ENCODE data around the gene EID3. TPM values are rescaled to one million over a fixed set of nuclear protein-coding genes. Genes with fewer than 3 reads are reported as not detected.
A peak's percentile ranks its signal among the peaks of the same experiment; 100 is the strongest.

The EID3 gene
- polyA plus RNA-seq, 2 of the 4 experiments (the other 2 are of a cell fraction), result 6.8 to 12.2 TPM

DNA sequence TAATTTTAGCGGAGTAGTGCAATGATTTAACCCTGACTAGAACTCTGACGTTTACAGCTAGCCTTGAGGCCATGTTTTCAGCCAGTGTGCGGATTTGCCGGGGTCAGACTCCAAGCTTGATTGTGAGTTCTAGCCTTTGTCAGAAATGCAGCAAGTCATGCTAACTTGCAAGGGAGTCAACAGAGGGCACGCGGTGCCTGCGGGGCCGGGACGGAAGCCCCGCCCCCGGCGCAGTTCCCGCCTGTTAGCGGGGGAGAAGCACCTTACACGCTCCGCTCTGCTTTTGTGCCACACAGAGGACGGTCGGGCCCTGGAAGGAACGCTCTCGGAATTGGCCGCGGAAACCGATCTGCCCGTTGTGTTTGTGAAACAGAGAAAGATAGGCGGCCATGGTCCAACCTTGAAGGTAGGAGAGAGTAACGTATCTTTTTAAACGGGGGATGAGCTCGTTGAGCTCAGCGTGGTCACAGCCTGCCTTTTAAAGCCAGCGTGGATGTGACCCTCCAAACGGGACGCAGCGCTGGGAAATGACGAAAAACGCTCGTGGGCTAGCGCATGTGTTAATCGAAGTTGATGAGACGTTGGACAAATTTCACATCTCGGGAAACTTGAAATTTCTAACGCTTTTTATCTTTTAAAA is 14.8 kb upstream of the EID3 start:
- POLR2A ChIA-PET, result interaction anchor here (0.6 to 8.6 kb wide), 12 partner anchors 9 to 151 kb away, joined by 3 to 190 read pairs (median 8); partner anchors contain the start of genes EID3, NFYB and TXNRD1
- Histone ChIP-seq H3K4me3 (peak overlapping the region; percentile 68), H3K9me3 (no peaks in the 10 kb centered on the region), H3K4me1 (peaks cover 48% of the 10 kb centered on the region), H3K27ac (peak overlapping the region; percentile 94 to 98), H3K4me2 (peak overlapping the region; percentile 97)
- TF ChIP-seq, protein P1, sequence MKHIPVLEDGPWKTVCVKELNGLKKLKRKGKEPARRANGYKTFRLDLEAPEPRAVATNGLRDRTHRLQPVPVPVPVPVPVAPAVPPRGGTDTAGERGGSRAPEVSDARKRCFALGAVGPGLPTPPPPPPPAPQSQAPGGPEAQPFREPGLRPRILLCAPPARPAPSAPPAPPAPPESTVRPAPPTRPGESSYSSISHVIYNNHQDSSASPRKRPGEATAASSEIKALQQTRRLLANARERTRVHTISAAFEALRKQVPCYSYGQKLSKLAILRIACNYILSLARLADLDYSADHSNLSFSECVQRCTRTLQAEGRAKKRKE (CRISPR knock-in tag; IDR thresholded peaks at IDR 0.05; ENCODE audit: low read depth), result no peak
- TF ChIP-seq MAFK (IDR thresholded peaks at IDR 0.05; ENCODE audit: partially characterized antibody) (peak; percentile 92), RAD21 (conservative IDR thresholded peaks at IDR 0.05 in 1 of 2, IDR thresholded peaks at IDR 0.05 in 1 of 2) (peak in 1 of 2 experiments; percentile 22; a peak in 1 of 5 replicates), SMC3 (IDR thresholded peaks at IDR 0.05) (peak; percentile 17; the same call in 1 of the 3 replicates), HEYL (CRISPR knock-in tag; IDR thresholded peaks at IDR 0.05) (no peak; the same call in 1 of the 2 replicates), POLR2A (IDR thresholded peaks at IDR 0.05; ENCODE audit: low read length) (peak; percentile 89), POLR2AphosphoS2 (conservative IDR thresholded peaks at IDR 0.05; ENCODE audit: low read length) (peak; percentile 96), TFCP2L1 (CRISPR knock-in tag; IDR thresholded peaks at IDR 0.05) (peak; percentile 61), TP53 (CRISPR knock-in tag; IDR thresholded peaks at IDR 0.05) (peak; percentile 59), GATA3 (IDR thresholded peaks at IDR 0.05; ENCODE audit: borderline replicate concordance) (peak; percentile 69), NFE2L2 (conservative IDR thresholded peaks at IDR 0.05; ENCODE audit: low read length) (peak; percentile 88), JUN (IDR thresholded peaks at IDR 0.05) (peak; percentile 68 to 82; a peak in 3 of 5 replicates), FOSB (CRISPR knock-in tag; IDR thresholded peaks at IDR 0.05) (no peak; the same call in 1 of the 2 replicates), PHF8 (IDR thresholded peaks at IDR 0.05; ENCODE audit: borderline replicate concordance, low read depth) (peak; percentile 23; the same call in 1 of the 2 replicates), FOSL2 (IDR thresholded peaks at IDR 0.05) (no peak), FOSL2 (CRISPR knock-in tag; IDR thresholded peaks at IDR 0.05) (peak; percentile 27; the same call in 1 of the 2 replicates), MYC (IDR thresholded peaks at IDR 0.05; ENCODE audit: borderline replicate concordance, low read length) (peak; percentile 85; the same call in 1 of the 2 replicates)
- TF ChIP-seq, protein P2, sequence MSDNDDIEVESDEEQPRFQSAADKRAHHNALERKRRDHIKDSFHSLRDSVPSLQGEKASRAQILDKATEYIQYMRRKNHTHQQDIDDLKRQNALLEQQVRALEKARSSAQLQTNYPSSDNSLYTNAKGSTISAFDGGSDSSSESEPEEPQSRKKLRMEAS (IDR thresholded peaks at IDR 0.05), result peak; percentile 98
- TF ChIP-seq, protein P3, sequence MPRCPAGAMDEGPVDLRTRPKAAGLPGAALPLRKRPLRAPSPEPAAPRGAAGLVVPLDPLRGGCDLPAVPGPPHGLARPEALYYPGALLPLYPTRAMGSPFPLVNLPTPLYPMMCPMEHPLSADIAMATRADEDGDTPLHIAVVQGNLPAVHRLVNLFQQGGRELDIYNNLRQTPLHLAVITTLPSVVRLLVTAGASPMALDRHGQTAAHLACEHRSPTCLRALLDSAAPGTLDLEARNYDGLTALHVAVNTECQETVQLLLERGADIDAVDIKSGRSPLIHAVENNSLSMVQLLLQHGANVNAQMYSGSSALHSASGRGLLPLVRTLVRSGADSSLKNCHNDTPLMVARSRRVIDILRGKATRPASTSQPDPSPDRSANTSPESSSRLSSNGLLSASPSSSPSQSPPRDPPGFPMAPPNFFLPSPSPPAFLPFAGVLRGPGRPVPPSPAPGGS (IDR thresholded peaks at IDR 0.05), result peak; percentile 30; the same call in 1 of the 3 replicates
- TF ChIP-seq, protein P4, sequence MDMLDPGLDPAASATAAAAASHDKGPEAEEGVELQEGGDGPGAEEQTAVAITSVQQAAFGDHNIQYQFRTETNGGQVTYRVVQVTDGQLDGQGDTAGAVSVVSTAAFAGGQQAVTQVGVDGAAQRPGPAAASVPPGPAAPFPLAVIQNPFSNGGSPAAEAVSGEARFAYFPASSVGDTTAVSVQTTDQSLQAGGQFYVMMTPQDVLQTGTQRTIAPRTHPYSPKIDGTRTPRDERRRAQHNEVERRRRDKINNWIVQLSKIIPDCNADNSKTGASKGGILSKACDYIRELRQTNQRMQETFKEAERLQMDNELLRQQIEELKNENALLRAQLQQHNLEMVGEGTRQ (IDR thresholded peaks at IDR 0.05), result no peak
- TF ChIP-seq, protein P5, sequence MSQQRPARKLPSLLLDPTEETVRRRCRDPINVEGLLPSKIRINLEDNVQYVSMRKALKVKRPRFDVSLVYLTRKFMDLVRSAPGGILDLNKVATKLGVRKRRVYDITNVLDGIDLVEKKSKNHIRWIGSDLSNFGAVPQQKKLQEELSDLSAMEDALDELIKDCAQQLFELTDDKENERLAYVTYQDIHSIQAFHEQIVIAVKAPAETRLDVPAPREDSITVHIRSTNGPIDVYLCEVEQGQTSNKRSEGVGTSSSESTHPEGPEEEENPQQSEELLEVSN (IDR thresholded peaks at IDR 0.05; ENCODE audit: borderline replicate concordance, low read depth), result peak; percentile 91
- TF ChIP-seq, protein P6, sequence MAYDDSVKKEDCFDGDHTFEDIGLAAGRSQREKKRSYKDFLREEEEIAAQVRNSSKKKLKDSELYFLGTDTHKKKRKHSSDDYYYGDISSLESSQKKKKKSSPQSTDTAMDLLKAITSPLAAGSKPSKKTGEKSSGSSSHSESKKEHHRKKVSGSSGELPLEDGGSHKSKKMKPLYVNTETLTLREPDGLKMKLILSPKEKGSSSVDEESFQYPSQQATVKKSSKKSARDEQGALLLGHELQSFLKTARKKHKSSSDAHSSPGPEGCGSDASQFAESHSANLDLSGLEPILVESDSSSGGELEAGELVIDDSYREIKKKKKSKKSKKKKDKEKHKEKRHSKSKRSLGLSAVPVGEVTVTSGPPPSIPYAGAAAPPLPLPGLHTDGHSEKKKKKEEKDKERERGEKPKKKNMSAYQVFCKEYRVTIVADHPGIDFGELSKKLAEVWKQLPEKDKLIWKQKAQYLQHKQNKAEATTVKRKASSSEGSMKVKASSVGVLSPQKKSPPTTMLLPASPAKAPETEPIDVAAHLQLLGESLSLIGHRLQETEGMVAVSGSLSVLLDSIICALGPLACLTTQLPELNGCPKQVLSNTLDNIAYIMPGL (CRISPR knock-in tag; IDR thresholded peaks at IDR 0.05; ENCODE audit: borderline replicate concordance), result 0 out of 2 replicates have a peak, but pooled peaks have one; percentile 3
- ATAC-seq (peak; percentile 32 to 41), FAIRE-seq (no peak), DNase-seq (ENCODE audit: low read depth in 1 of 2, low spot score in 1 of 2) (peak; percentile 73 to 95)
- CTCF ChIA-PET, result interaction anchor here (1.6 to 13.7 kb wide), 5 partner anchors 12 to 111 kb away, joined by 4 to 155 read pairs (median 29); partner anchors contain the start of genes EID3 and TXNRD1
- WGBS (ENCODE audit: missing lambda C conversion rate), result under 1% methylated on average over 31 of the region's 41 CpGs
